ENCODE results near the gene MSTN.

MSTN gene

GRCh38 chr2:190068764-190069163, 6.2 kb upstream of the MSTN start:
- H3K4me3 ChIP-seq (ENCODE audit: low read depth, low read length) = no peak overlapping the region
- no peak for TF ChIP-seq CTCF (IDR thresholded peaks at IDR 0.05; ENCODE audit: low read depth, low read length)

GRCh38 chr2:190065839-190066238, 3.3 kb upstream of the MSTN start:
- H3K4me3 ChIP-seq (ENCODE audit: low read depth, low read length) = no peak overlapping the region
- TF ChIP-seq CTCF (IDR thresholded peaks at IDR 0.05; ENCODE audit: low read depth, low read length) = no peak

GRCh38 chr2:190063624-190064023, 1.1 kb upstream of the MSTN start:
- no peak overlapping the region for H3K4me3 ChIP-seq (ENCODE audit: low read depth, low read length)
- TF ChIP-seq CTCF (IDR thresholded peaks at IDR 0.05; ENCODE audit: low read depth, low read length) = no peak

GRCh38 chr2:190062053-190062452, 476 bp downstream of the MSTN start:
- no peak for TF ChIP-seq CTCF (IDR thresholded peaks at IDR 0.05; ENCODE audit: low read depth, low read length)
- H3K4me3 ChIP-seq (ENCODE audit: low read depth, low read length) = no peak overlapping the region

GRCh38 chr2:190060626-190061025, 1.9 kb downstream of the MSTN start:
- TF ChIP-seq CTCF (IDR thresholded peaks at IDR 0.05; ENCODE audit: low read depth, low read length) = no peak
- H3K4me3 ChIP-seq (ENCODE audit: low read depth, low read length) = no peak overlapping the region

GRCh38 chr2:190060019-190060418, 2.5 kb downstream of the MSTN start:
- no peak overlapping the region for H3K4me3 ChIP-seq (ENCODE audit: low read depth, low read length)
- TF ChIP-seq CTCF (IDR thresholded peaks at IDR 0.05; ENCODE audit: low read depth, low read length) = no peak

GRCh38 chr2:190053426-190053825, 9.1 kb downstream of the MSTN start:
- TF ChIP-seq CTCF (IDR thresholded peaks at IDR 0.05; ENCODE audit: low read depth, low read length) = no peak
- no peak overlapping the region for H3K4me3 ChIP-seq (ENCODE audit: low read depth, low read length)

All from WI38 (cell line).